SK-N-SH (cell line): ENCODE measurements around the gene ALAS1. TPM values are rescaled to one million over a fixed set of nuclear protein-coding genes. Genes with fewer than 3 reads are reported as not detected.

ENCODE experiments used
- CTCF ChIA-PET: fragments of 300-600, 350-600 bp; formaldehyde crosslinking; extraction: SDS; loops from one replicate; lab custom pipeline; 2021; lab: Yijun Ruan, JAX
- POLR2A ChIA-PET: fragments of 350-600 bp; sonication (Branson Sonifier 250); formaldehyde crosslinking; extraction: SDS; loops from one replicate; lab custom pipeline; 2020; ENCODE audit warnings: antibody characterized with exemption, inconsistent platforms; lab: Yijun Ruan, JAX
- DNase-seq: peaks from one replicate; pipeline ENCODE4 v3.0.0; 2012
- H2AFZ ChIP-seq: fragments of 200-600 bp; sonication (generic); 2 replicates; pipeline ENCODE4 v1.8.1; 2016; ENCODE audit warnings: antibody characterized with exemption, mild to moderate bottlenecking, low read depth
- H3F3A ChIP-seq: fragments of 200-600 bp; sonication (generic); replicated peaks from 2 replicates; pipeline ENCODE3; 2016; ENCODE audit warnings: antibody characterized with exemption, mild to moderate bottlenecking; ENCODE audit not compliant: insufficient read depth
- H3K27ac ChIP-seq, 2 experiments: fragments of 200-500 bp in 1 of 2; fragments of 200-600 bp in 1 of 2; sonication (Bioruptor generic) in 1 of 2; sonication (generic), shearing (Covaris generic) in 1 of 2; 2 replicates each; pipeline versions ENCODE4 v1.5.1 to v1.6.1; 2014 to 2016; ENCODE audit warnings: low read depth in 2 of 2, inconsistent platforms in 1 of 2, low read length in 1 of 2, mild to moderate bottlenecking in 1 of 2, mixed read lengths in 1 of 2
- H3K27me3 ChIP-seq: fragments of 200-600 bp; sonication (generic), shearing (Covaris generic); 2 replicates; pipeline ENCODE4 v1.6.1; 2016; ENCODE audit warnings: mixed run types; ENCODE audit not compliant: insufficient read depth
- H3K36me3 ChIP-seq, 2 experiments: fragments of 200-500 bp in 1 of 2; fragments of 200-600 bp in 1 of 2; sonication (Bioruptor generic) in 1 of 2; sonication (generic) in 1 of 2; replicated peaks in 1 of 2; 2 replicates each; pipeline versions ENCODE3 to v1.5.1; 2014 to 2016; ENCODE audit warnings: low read length in 1 of 2, mild to moderate bottlenecking in 1 of 2; ENCODE audit not compliant: insufficient read depth in 2 of 2, control insufficient read depth in 1 of 2
- H3K4me1 ChIP-seq, 2 experiments: fragments of 200-500 bp in 1 of 2; fragments of 200-600 bp in 1 of 2; sonication (Bioruptor generic) in 1 of 2; sonication (generic), shearing (Covaris generic) in 1 of 2; 2 replicates each; pipeline versions ENCODE4 v1.5.1 to v1.6.1; 2014 to 2016; ENCODE audit warnings: low read depth in 1 of 2, low read length in 1 of 2, mixed run types in 1 of 2; ENCODE audit not compliant: insufficient read depth in 2 of 2, control insufficient read depth in 1 of 2
- H3K4me2 ChIP-seq: fragments of 200-600 bp; sonication (generic), shearing (Covaris generic); 2 replicates; pipeline ENCODE4 v1.6.1; 2017; ENCODE audit warnings: mixed run types
- H3K4me3 ChIP-seq, 2 experiments: fragments of 200-500 bp in 1 of 2; fragments of 200-600 bp in 1 of 2; sonication (Bioruptor generic) in 1 of 2; sonication (generic), shearing (Covaris generic) in 1 of 2; 2 replicates each; pipeline versions ENCODE4 v1.5.1 to v1.8.1; 2014 to 2016; ENCODE audit warnings: low read depth in 2 of 2, inconsistent platforms in 1 of 2, low read length in 1 of 2, mild to moderate bottlenecking in 1 of 2, mixed read lengths in 1 of 2, moderate library complexity in 1 of 2
- H3K79me2 ChIP-seq: fragments of 200-600 bp; sonication (generic); 2 replicates; pipeline ENCODE4 v1.8.1; 2017; ENCODE audit warnings: mild to moderate bottlenecking; ENCODE audit not compliant: insufficient read depth
- H3K9ac ChIP-seq: fragments of 200-600 bp; sonication (generic); 2 replicates; pipeline ENCODE4 v1.6.1; 2017; ENCODE audit warnings: mixed run types
- H3K9me2 ChIP-seq: fragments of 200-600 bp; sonication (generic); 2 replicates; pipeline ENCODE4 v1.6.1; 2017; ENCODE audit warnings: mixed run types
- H3K9me3 ChIP-seq: fragments of 200-600 bp; sonication (generic); 2 replicates; pipeline ENCODE4 v1.6.1; 2017; ENCODE audit warnings: mixed run types, mild to moderate bottlenecking, moderate library complexity
- H4K20me1 ChIP-seq: fragments of 200-600 bp; sonication (generic); 2 replicates; pipeline ENCODE4 v1.6.1; 2017; ENCODE audit warnings: mild to moderate bottlenecking, mixed run types; ENCODE audit not compliant: insufficient read depth
- CTCF ChIP-seq: fragments of 200-600 bp; sonication (generic); IDR thresholded peaks from 2 replicates; pipeline ENCODE4 v1.6.1; 2017; ENCODE audit warnings: antibody characterized with exemption, mild to moderate bottlenecking, moderate library complexity
- EZH2phosphoT487 ChIP-seq: fragments of 200-600 bp; sonication (generic); IDR thresholded peaks from 2 replicates; pipeline ENCODE4 v1.6.1; 2017; ENCODE audit warnings: low read depth, mixed run types, mild to moderate bottlenecking, antibody characterized with exemption, moderate library complexity, borderline replicate concordance
- FOSL2 ChIP-seq: IDR thresholded peaks from 2 replicates; pipeline ENCODE4 v1.4.0; 2012; ENCODE audit warnings: low read depth, mild to moderate bottlenecking, moderate library complexity, borderline replicate concordance
- FOXJ3 ChIP-seq: sonication (generic); formaldehyde crosslinking; IDR thresholded peaks from 2 replicates; pipeline ENCODE4 v1.5.1; 2020; ENCODE audit warnings: mild to moderate bottlenecking, missing genetic modification reagents
- FOXM1 ChIP-seq: IDR thresholded peaks from 2 replicates; pipeline ENCODE4 v1.4.0; 2012; ENCODE audit warnings: low read depth, mild to moderate bottlenecking
- GABPA ChIP-seq: IDR thresholded peaks from 2 replicates; pipeline ENCODE4 v1.4.0; 2012; ENCODE audit warnings: low read depth, mild to moderate bottlenecking
- GATA2 ChIP-seq: sonication (generic); formaldehyde crosslinking; IDR thresholded peaks from 2 replicates; pipeline ENCODE4 v1.5.0; 2020; ENCODE audit warnings: mild to moderate bottlenecking, missing genetic modification reagents
- IRF3 ChIP-seq: fragments of 150-350 bp; IDR thresholded peaks from 2 replicates; pipeline ENCODE4 v1.6.1; 2016; ENCODE audit warnings: mild to moderate bottlenecking, low read depth, low read length
- MEF2A ChIP-seq: IDR thresholded peaks from 2 replicates; pipeline ENCODE4 v1.4.0; 2012; ENCODE audit warnings: low read depth, borderline replicate concordance
- MXI1 ChIP-seq: IDR thresholded peaks from 2 replicates; pipeline ENCODE4 v1.6.1; 2012; ENCODE audit warnings: mild to moderate bottlenecking, low read depth, low read length, improper control_type of control experiment
- POLR2AphosphoS5 ChIP-seq: IDR thresholded peaks from 2 replicates; pipeline ENCODE4 v1.6.1; 2012; ENCODE audit warnings: low read depth, low read length
- RAD21 ChIP-seq: IDR thresholded peaks from 2 replicates; pipeline ENCODE4 v1.6.1; 2012; ENCODE audit warnings: mild to moderate bottlenecking, low read length
- RFX5 ChIP-seq: IDR thresholded peaks from 2 replicates; pipeline ENCODE4 v1.6.1; 2012; ENCODE audit warnings: mild to moderate bottlenecking, improper control_type of control experiment, low read length
- RXRA ChIP-seq: IDR thresholded peaks from 2 replicates; pipeline ENCODE4 v1.4.0; 2012; ENCODE audit warnings: low read depth, mild to moderate bottlenecking, borderline replicate concordance
- SMC3 ChIP-seq: IDR thresholded peaks from 2 replicates; pipeline ENCODE4 v1.6.1; 2012; ENCODE audit warnings: low read depth, low read length, improper control_type of control experiment
- TAF1 ChIP-seq: IDR thresholded peaks from 2 replicates; pipeline ENCODE4 v1.6.1; 2012; ENCODE audit warnings: low read depth, mild to moderate bottlenecking, low read length, moderate library complexity, borderline replicate concordance
- TCF12 ChIP-seq: IDR thresholded peaks from 2 replicates; pipeline ENCODE4 v1.4.0; 2012
- WGBS: methylation state at CpG from one replicate; pipeline ENCODE4 v1.1.6; 2017; ENCODE audit warnings: low lambda C conversion rate; 5-methylcytosine and 5-hydroxymethylcytosine counted together
- polyA plus RNA-seq, 3 experiments: library from polyadenylated mRNA; depleted of rRNA; stranded (reverse); fragments of >200 nt; gene quantifications; 2 replicates each; pipeline ENCODE4 v1.2.3, GENCODE V29; 2012
- TF ChIP-seq, protein P1 (sequence below): fragments of 150-350 bp; IDR thresholded peaks from 2 replicates; pipeline ENCODE4 v1.6.1; 2017; ENCODE audit warnings: antibody characterized with exemption, low read length, low read depth, borderline replicate concordance
- TF ChIP-seq, protein P2 (sequence below): IDR thresholded peaks from 2 replicates; pipeline ENCODE4 v1.4.0; 2012; ENCODE audit warnings: low read depth

ALAS1 gene
- polyA plus RNA-seq, 1 of the 3 experiments (the other 2 are of a cell fraction) = 47.9 TPM

DNA sequence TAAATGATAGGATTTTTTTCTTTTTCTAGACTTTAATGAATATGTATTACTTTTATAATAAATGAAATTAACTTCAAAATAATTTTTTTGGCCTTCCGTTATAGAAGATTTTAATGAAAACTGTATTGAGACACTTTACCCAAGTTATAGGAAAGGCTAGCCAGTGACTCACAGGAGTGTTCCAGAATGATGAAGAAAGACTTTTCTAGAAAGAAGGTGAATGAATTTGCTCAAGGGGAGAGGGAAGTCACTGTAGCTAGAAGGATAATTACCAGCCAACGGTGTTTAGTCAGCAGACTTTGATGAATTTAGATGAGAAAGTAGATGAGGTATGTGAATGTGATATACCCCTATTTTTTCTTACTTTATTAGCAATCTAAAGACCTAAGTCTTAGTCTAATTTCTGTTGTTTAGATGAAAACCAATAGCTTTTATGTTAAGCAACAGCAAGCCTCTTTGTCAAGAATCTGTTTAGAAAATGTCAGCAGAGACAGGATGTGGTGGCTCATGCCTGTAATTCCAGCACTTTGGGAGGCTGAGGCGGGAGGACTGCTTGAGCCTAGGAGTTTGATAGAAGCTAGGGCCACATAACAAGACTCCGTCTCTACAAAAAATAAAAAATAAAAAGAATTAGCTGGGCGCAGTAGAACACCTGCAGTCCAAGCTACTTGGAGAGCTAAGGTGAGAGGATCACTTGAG is 3.2 kb downstream of the ALAS1 start:
- TF ChIP-seq TAF1 = no peak
- no peak for TF ChIP-seq SMC3
- TF ChIP-seq IRF3 = no peak
- TF ChIP-seq POLR2AphosphoS5 = no peak
- TF ChIP-seq FOXJ3 (CRISPR knock-in tag) = no peak
- no peak for TF ChIP-seq GABPA
- no peak for TF ChIP-seq FOSL2
- no peak for TF ChIP-seq RAD21
- no peak for TF ChIP-seq FOXM1
- no peak for TF ChIP-seq GATA2
- TF ChIP-seq, protein P1, sequence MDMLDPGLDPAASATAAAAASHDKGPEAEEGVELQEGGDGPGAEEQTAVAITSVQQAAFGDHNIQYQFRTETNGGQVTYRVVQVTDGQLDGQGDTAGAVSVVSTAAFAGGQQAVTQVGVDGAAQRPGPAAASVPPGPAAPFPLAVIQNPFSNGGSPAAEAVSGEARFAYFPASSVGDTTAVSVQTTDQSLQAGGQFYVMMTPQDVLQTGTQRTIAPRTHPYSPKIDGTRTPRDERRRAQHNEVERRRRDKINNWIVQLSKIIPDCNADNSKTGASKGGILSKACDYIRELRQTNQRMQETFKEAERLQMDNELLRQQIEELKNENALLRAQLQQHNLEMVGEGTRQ = no peak
- no peak for TF ChIP-seq RFX5
- no peak for TF ChIP-seq MEF2A
- no peak for TF ChIP-seq EZH2phosphoT487
- TF ChIP-seq, all 33 proteins: peak for 0
- H3K9me2 ChIP-seq = no peaks in the 10 kb centered on the region

GRCh38 chr3:52202384-52203077 is 4.6 kb downstream of the ALAS1 start:
- POLR2A ChIA-PET = interaction anchor here (0.6 kb wide), 1 partner anchor 456 kb away, joined by 3 read pairs; no protein-coding TSS in a partner anchor
- no peaks in the 10 kb centered on the region for H3F3A ChIP-seq

More for the DNA sequence above, 3.2 kb downstream of the ALAS1 start:
- Histone ChIP-seq H3K79me2 (peaks cover 33% of the 10 kb centered on the region), H3K9ac (no peak overlapping the region), H3K4me3 (no peak overlapping the region), H3K9me3 (no peaks in the 10 kb centered on the region), H3K36me3 (peaks cover 52 to 58% of the 10 kb centered on the region in 2 experiments), H3K4me1 (peaks cover 7 to 18% of the 10 kb centered on the region in 2 experiments; a peak in 3 of 4 replicates), H2AFZ (no peak overlapping the region), H3K27ac (no peak overlapping the region), H4K20me1 (no peaks in the 10 kb centered on the region), H3K27me3 (no peaks in the 10 kb centered on the region), H3K4me2 (no peak overlapping the region), H3F3A (peaks cover under 1% of the 10 kb centered on the region)
- ChIA-PET CTCF (interaction anchor here (1.2 to 3.3 kb wide), 3 partner anchors 20 to 197 kb away, joined by 4 to 16 read pairs (median 7); no protein-coding TSS in a partner anchor), POLR2A (no interaction called here)
- 95% methylated on average over 5 of the region's 5 CpGs for WGBS
- DNase-seq = no peak

More at GRCh38 chr3:52202384-52203077, 4.6 kb downstream of the ALAS1 start:
- no peak overlapping the region for H3K4me3 ChIP-seq
- peaks cover 3 to 13% of the 10 kb centered on the region in 2 experiments; a peak in 3 of 4 replicates for H3K4me1 ChIP-seq
- DNase-seq = no peak
- no peaks in the 10 kb centered on the region for H3K9me2 ChIP-seq
- peaks cover 33% of the 10 kb centered on the region for H3K79me2 ChIP-seq
- CTCF ChIA-PET = interaction anchor here (0.6 to 3.3 kb wide), 5 partner anchors 18 to 202 kb away, joined by 3 to 16 read pairs (median 3); no protein-coding TSS in a partner anchor
- 94% methylated on average over 4 of the region's 4 CpGs for WGBS
- no peaks in the 10 kb centered on the region for H3K9me3 ChIP-seq
- H3K27ac ChIP-seq = no peak overlapping the region
- H3K9ac ChIP-seq = no peak overlapping the region
- no peak for TF ChIP-seq GATA2
- TF ChIP-seq MXI1 = no peak
- TF ChIP-seq FOXJ3 (CRISPR knock-in tag) = no peak
- no peak for TF ChIP-seq SMC3
- TF ChIP-seq CTCF = no peak
- no peak for TF ChIP-seq TCF12
- TF ChIP-seq, protein P2, sequence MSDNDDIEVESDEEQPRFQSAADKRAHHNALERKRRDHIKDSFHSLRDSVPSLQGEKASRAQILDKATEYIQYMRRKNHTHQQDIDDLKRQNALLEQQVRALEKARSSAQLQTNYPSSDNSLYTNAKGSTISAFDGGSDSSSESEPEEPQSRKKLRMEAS = no peak
- TF ChIP-seq FOXM1 = no peak
- no peak for TF ChIP-seq MEF2A
- no peak for TF ChIP-seq TAF1
- no peak for TF ChIP-seq EZH2phosphoT487
- no peak for TF ChIP-seq POLR2AphosphoS5
- no peak for TF ChIP-seq RXRA
- no peaks in the 10 kb centered on the region for H4K20me1 ChIP-seq
- peaks cover 61 to 70% of the 10 kb centered on the region in 2 experiments for H3K36me3 ChIP-seq
- H2AFZ ChIP-seq = no peak overlapping the region
- no peaks in the 10 kb centered on the region for H3K27me3 ChIP-seq
- no peak overlapping the region for H3K4me2 ChIP-seq
